C4-2B (cell line): ENCODE data around the gene TCHP.
A peak's percentile ranks its signal among the peaks of the same experiment; 100 is the strongest.

Experiments
- H3K27ac ChIP-seq: fragments of 450-650 bp; 2 replicates; pipeline ENCODE4 v1.5.1; 2017
- CTCF ChIP-seq: fragments of 450-650 bp; conservative IDR thresholded peaks from 2 replicates; pipeline ENCODE4 v1.5.1; 2017; ENCODE audit warnings: mild to moderate bottlenecking
- ZFX ChIP-seq: fragments of 450-650 bp; IDR thresholded peaks from 2 replicates; pipeline ENCODE4 v1.6.1; 2017

The TCHP gene

GRCh38 chr12:109900752-109901580 is 892 bp downstream of the TCHP start:
- H3K27ac ChIP-seq, result peak overlapping the region; percentile 86
- no peak for TF ChIP-seq CTCF
- TF ChIP-seq ZFX, result no peak

- TF ChIP-seq ZFX (no peak), CTCF (no peak)
- H3K27ac ChIP-seq, result no peak overlapping the region
These were observed 2.9 kb downstream of the TCHP start for GRCh38 chr12:109902891-109903418.

GRCh38 chr12:109905301-109905700 is 5.2 kb downstream of the TCHP start:
- TF ChIP-seq ZFX (no peak), CTCF (no peak)
- no peak overlapping the region for H3K27ac ChIP-seq

GRCh38 chr12:109910254-109910968 is 10.3 kb downstream of the TCHP start:
- H3K27ac ChIP-seq, result no peak overlapping the region
- TF ChIP-seq CTCF, result no peak
- no peak for TF ChIP-seq ZFX

GRCh38 chr12:109910969-109911348 is 10.9 kb downstream of the TCHP start:
- TF ChIP-seq ZFX (no peak), CTCF (no peak; the same call in 1 of the 2 replicates)
- no peak overlapping the region for H3K27ac ChIP-seq

- TF ChIP-seq ZFX, result no peak
- TF ChIP-seq CTCF, result no peak
These were observed 12.8 kb downstream of the TCHP start for GRCh38 chr12:109912855-109913321.

GRCh38 chr12:109914461-109914860 is 14.4 kb downstream of the TCHP start:
- H3K27ac ChIP-seq, result peak overlapping the region; percentile 73
- TF ChIP-seq CTCF, result no peak
- TF ChIP-seq ZFX, result no peak

More at GRCh38 chr12:109912855-109913321, 12.8 kb downstream of the TCHP start:
- no peak overlapping the region for H3K27ac ChIP-seq
